ENCODE measurements around the gene HAPLN3.

Gene HAPLN3

GRCh38 chr15:88913850-88914169 lies 18.5 kb upstream of the HAPLN3 start:
- peak overlapping the region; percentile 82 for H3K4me3 ChIP-seq (ENCODE audit: low read depth, low read length)
- no peak for DNase-seq (ENCODE audit: low read depth)
- TF ChIP-seq CTCF (conservative IDR thresholded peaks at IDR 0.05; ENCODE audit: low read depth, low read length) = no peak

- peak; percentile 74 for DNase-seq (ENCODE audit: low read depth)
- peak within 1 kb of the TSS; percentile 82 for H3K4me3 ChIP-seq (ENCODE audit: low read depth, low read length)
- TF ChIP-seq CTCF (conservative IDR thresholded peaks at IDR 0.05; ENCODE audit: low read depth, low read length) = no peak
These were observed 17.9 kb upstream of the HAPLN3 start, which contains the start of gene MFGE8 for GRCh38 chr15:88913017-88913849. MFGE8 (minus strand) TSS chr15:88913379; CDS start chr15:88913319, 60 bp downstream.

- DNase-seq (ENCODE audit: low read depth) = peak; percentile 51
- peak overlapping the region; percentile 82 for H3K4me3 ChIP-seq (ENCODE audit: low read depth, low read length)
- TF ChIP-seq CTCF (conservative IDR thresholded peaks at IDR 0.05; ENCODE audit: low read depth, low read length) = no peak
These were observed 17.2 kb upstream of the HAPLN3 start for GRCh38 chr15:88912500-88912921.

- peak; percentile 48 for DNase-seq (ENCODE audit: low read depth)
- H3K4me3 ChIP-seq (ENCODE audit: low read depth, low read length) = peak overlapping the region; percentile 82
- TF ChIP-seq CTCF (conservative IDR thresholded peaks at IDR 0.05; ENCODE audit: low read depth, low read length) = no peak
These were observed 16.4 kb upstream of the HAPLN3 start for GRCh38 chr15:88911766-88912118.

GRCh38 chr15:88909956-88910831 lies 14.8 kb upstream of the HAPLN3 start:
- no peak overlapping the region for H3K4me3 ChIP-seq (ENCODE audit: low read depth, low read length)
- no peak for DNase-seq (ENCODE audit: low read depth)
- no peak for TF ChIP-seq CTCF (conservative IDR thresholded peaks at IDR 0.05; ENCODE audit: low read depth, low read length)

- TF ChIP-seq CTCF (conservative IDR thresholded peaks at IDR 0.05; ENCODE audit: low read depth, low read length) = no peak
- DNase-seq (ENCODE audit: low read depth) = peak; percentile 41
- no peak overlapping the region for H3K4me3 ChIP-seq (ENCODE audit: low read depth, low read length)
These were observed 13.6 kb upstream of the HAPLN3 start for GRCh38 chr15:88908697-88909621.
